Endothelial cell of umbilical vein (primary cell): ENCODE measurements around the gene SPAG16. TPM values are rescaled to one million over a fixed set of nuclear protein-coding genes. Genes with fewer than 3 reads are reported as not detected.

Source experiments
- BruUV-seq: library from RNA; stranded (reverse); fragments of 400-500 nt; replicated peaks from 2 replicates; lab custom pipeline; 2021; lab: Mats Ljungman, UMichigan
- CTCF ChIA-PET: fragments of 300-600, 350-600 bp; sonication (Branson Sonifier 250); formaldehyde crosslinking; loops from one replicate; lab custom pipeline; 2021; ENCODE audit warnings: antibody characterized with exemption, inconsistent platforms; lab: Charles Lee
- POLR2A ChIA-PET: fragments of 300-600, 350-600 bp; sonication (Branson Sonifier 250); formaldehyde crosslinking; loops from one replicate; lab custom pipeline; 2021; ENCODE audit warnings: antibody characterized with exemption, inconsistent platforms; lab: Charles Lee
- DNase-seq: peaks from one replicate; pipeline ENCODE4 v3.0.0-alpha.2; 2011; ENCODE audit warnings: low read depth, low spot score
- FAIRE-seq: peaks from 2 replicates; lab custom pipeline; 2011; peaks lifted over from hg19 to GRCh38; lab: Jason Lieb, UNC
- H2AFZ ChIP-seq: 2 replicates; pipeline ENCODE4 v1.6.0; 2012; ENCODE audit warnings: low read depth, low read length, control low read depth, inconsistent platforms
- H3K27ac ChIP-seq: 2 replicates; pipeline ENCODE4 v1.5.1; 2011; ENCODE audit warnings: low read depth, mild to moderate bottlenecking, control low read depth, low read length, moderate library complexity; ENCODE audit not compliant: insufficient read depth
- H3K27me3 ChIP-seq, 2 experiments: 2 replicates each; pipeline versions ENCODE4 v1.6.0 to v1.6.1; 2011; ENCODE audit warnings: low read length in 2 of 2, mixed read lengths in 1 of 2; ENCODE audit not compliant: control insufficient read depth in 2 of 2, insufficient read depth in 2 of 2
- H3K36me3 ChIP-seq, 2 experiments: 2 replicates in 1 of 2; 3 replicates in 1 of 2; pipeline ENCODE4 v1.5.1; 2011; ENCODE audit warnings: low read length in 2 of 2, mild to moderate bottlenecking in 1 of 2, moderate library complexity in 1 of 2; ENCODE audit not compliant: control insufficient read depth in 2 of 2, insufficient read depth in 2 of 2; ENCODE audit errors: extremely low read depth in 1 of 2
- H3K4me1 ChIP-seq: 3 replicates; pipeline ENCODE4 v1.5.1; 2011; ENCODE audit warnings: mild to moderate bottlenecking, low read length; ENCODE audit not compliant: control insufficient read depth, insufficient read depth; ENCODE audit errors: extremely low read depth
- H3K4me2 ChIP-seq: 2 replicates; pipeline ENCODE4 v1.6.1; 2011; ENCODE audit warnings: low read length, control low read depth, mixed read lengths; ENCODE audit not compliant: insufficient read depth
- H3K4me3 ChIP-seq, 3 experiments: fragments of 200-600 bp in 1 of 3; sonication (generic), shearing (Covaris generic) in 1 of 3; replicated peaks in 1 of 3; 2 replicates each; pipeline ENCODE4 v1.5.1; 2011 to 2016; ENCODE audit warnings: control low read depth in 3 of 3, low read length in 3 of 3, mild to moderate bottlenecking in 2 of 3, inconsistent platforms in 1 of 3, low read depth in 1 of 3, moderate library complexity in 1 of 3; ENCODE audit not compliant: insufficient read depth in 1 of 3
- H3K79me2 ChIP-seq: 2 replicates; pipeline ENCODE4 v1.6.0; 2012; ENCODE audit warnings: low read length, inconsistent platforms; ENCODE audit not compliant: control insufficient read depth, insufficient read depth
- H3K9ac ChIP-seq: replicated peaks from 2 replicates; pipeline ENCODE3; 2011; ENCODE audit warnings: low read length, control low read depth; ENCODE audit not compliant: insufficient read depth; ENCODE audit errors: extremely low read depth
- H3K9me1 ChIP-seq: replicated peaks from 3 replicates; pipeline ENCODE4 v1.6.0; 2011; ENCODE audit warnings: mild to moderate bottlenecking, low read length; ENCODE audit not compliant: control insufficient read depth, insufficient read depth; ENCODE audit errors: extremely low read depth
- H3K9me3 ChIP-seq: replicated peaks from 2 replicates; pipeline ENCODE4 v1.5.1; 2012; ENCODE audit warnings: low read length, inconsistent platforms; ENCODE audit not compliant: control insufficient read depth, insufficient read depth
- H4K20me1 ChIP-seq: replicated peaks from 2 replicates; pipeline ENCODE3; 2011; ENCODE audit warnings: mild to moderate bottlenecking, low read length; ENCODE audit not compliant: control insufficient read depth, insufficient read depth; ENCODE audit errors: extremely low read depth
- CTCF ChIP-seq, 2 donors: IDR thresholded peaks; 1 replicate in 1 of 2; 2 replicates in 1 of 2; pipeline ENCODE4 v1.5.1; 2011; ENCODE audit warnings: low read length in 2 of 2, mild to moderate bottlenecking in 2 of 2, moderate library complexity in 2 of 2, control low read depth in 1 of 2, inconsistent platforms in 1 of 2, low read depth in 1 of 2; ENCODE audit not compliant: insufficient read depth in 1 of 2; ENCODE audit errors: extremely low read depth in 1 of 2
- EZH2 ChIP-seq: IDR thresholded peaks from 2 replicates; pipeline ENCODE4 v1.6.1; 2012; ENCODE audit warnings: borderline replicate concordance, low read depth, mild to moderate bottlenecking, moderate library complexity, low read length, inconsistent platforms; ENCODE audit not compliant: severe bottlenecking
- FOS ChIP-seq: IDR thresholded peaks from 2 replicates; pipeline ENCODE4 v1.6.1; 2011; ENCODE audit warnings: mild to moderate bottlenecking, low read length, moderate library complexity, borderline replicate concordance; ENCODE audit not compliant: insufficient read depth
- GATA2 ChIP-seq: IDR thresholded peaks from 2 replicates; pipeline ENCODE4 v1.7.0; 2011; ENCODE audit warnings: low read depth, mild to moderate bottlenecking, moderate library complexity, mixed read lengths, low read length; ENCODE audit not compliant: insufficient read length, insufficient read depth
- JUN ChIP-seq: IDR thresholded peaks from 2 replicates; pipeline ENCODE4 v1.6.1; 2011; ENCODE audit warnings: borderline replicate concordance, low read depth; ENCODE audit not compliant: insufficient read length, insufficient read depth
- MYC ChIP-seq: IDR thresholded peaks from one replicate; pipeline ENCODE4 v1.6.1; 2011; ENCODE audit warnings: mild to moderate bottlenecking, low read depth, low read length
- POLR2A ChIP-seq: IDR thresholded peaks from 2 replicates; pipeline ENCODE4 v1.6.1; 2012; ENCODE audit warnings: low read depth, mild to moderate bottlenecking, control low read depth, low read length
- POLR2AphosphoS5 ChIP-seq: IDR thresholded peaks from 2 replicates; pipeline ENCODE4 v1.6.1; 2012; ENCODE audit warnings: low read depth, mild to moderate bottlenecking, control low read depth, low read length, moderate library complexity; ENCODE audit not compliant: insufficient read depth
- dilution Hi-C: fragments of 300-500 bp; cut with MboI; formaldehyde crosslinking; loops from one replicate; pipeline ENCODE4 v1.15.0; 2019; ENCODE audit warnings: low sequenced_read_pairs; ENCODE audit not compliant: extremely low pct_ligation_motif_present
- intact Hi-C: fragments of 100-400 bp; cut with micrococcal nuclease; formaldehyde crosslinking; loops from one replicate; pipeline ENCODE4 v1.10.0; 2022
- polyA plus RNA-seq, 4 experiments: library from polyadenylated mRNA; depleted of rRNA in 3 of 4; stranded (reverse) in 3 of 4; unstranded in 1 of 4; fragments of >200 nt; gene quantifications; 2 replicates each; pipeline versions ENCODE4 v1.2.1 to v1.2.3, GENCODE V29; 2011 to 2012; ENCODE audit warnings: missing spikeins in 1 of 4
- total RNA-seq: library from RNA; stranded (reverse); gene quantifications from 2 replicates; pipeline ENCODE4 v1.2.3, GENCODE V29; 2021
- TF ChIP-seq, protein P1 (sequence below): IDR thresholded peaks from 2 replicates; pipeline ENCODE4 v1.6.1; 2011; ENCODE audit not compliant: insufficient read depth, insufficient read length

SPAG16 gene
- total and polyA plus RNA-seq, 2 donors (not counting 3 experiments of a cell fraction or from before 2014, with no cell fraction given) = 4.0 to 7.7 TPM

DNA sequence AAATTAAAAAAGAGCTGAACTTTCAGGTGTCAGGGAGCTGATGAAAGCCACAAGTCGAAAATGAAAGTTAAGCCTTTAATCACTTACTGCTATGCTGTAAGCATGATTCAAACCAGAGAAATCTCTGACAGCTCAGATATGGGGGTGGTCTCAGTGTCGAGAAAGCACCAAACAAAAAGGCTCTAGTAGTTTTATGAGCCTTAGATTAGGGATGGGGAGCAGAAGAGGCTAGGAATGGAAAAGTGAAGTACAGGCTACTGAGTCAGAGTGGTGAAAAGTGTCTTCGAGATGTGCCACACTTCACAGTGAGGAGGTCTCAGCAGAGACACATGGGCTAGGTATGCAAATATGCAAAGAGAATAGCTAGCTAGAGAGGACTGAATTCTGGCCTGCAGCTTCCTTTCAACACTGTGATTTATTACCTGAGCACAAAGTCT, 482.2 kb downstream of the SPAG16 start:
- POLR2A ChIA-PET = no interaction called here
- Histone ChIP-seq H3K4me2 (no peak overlapping the region), H3K9ac (no peak overlapping the region), H3K79me2 (no peaks in the 10 kb centered on the region), H2AFZ (no peak overlapping the region), H3K9me3 (no peaks in the 10 kb centered on the region), H3K27ac (no peak overlapping the region), H3K27me3 (no peaks in the 10 kb centered on the region), H3K4me1 (no peaks in the 10 kb centered on the region), H4K20me1 (no peaks in the 10 kb centered on the region), H3K36me3 (no peaks in the 10 kb centered on the region), H3K9me1 (no peaks in the 10 kb centered on the region), H3K4me3 (no peak overlapping the region)
- intact Hi-C loops = no loop called here
- DNase-seq (no peak), FAIRE-seq (no peak)
- BruUV-seq = no TSS peak
- CTCF ChIA-PET = no interaction called here
- TF ChIP-seq MYC (no peak), POLR2A (no peak), POLR2AphosphoS5 (no peak), JUN (no peak), EZH2 (no peak), CTCF (IDR thresholded peaks at IDR 0.05; ENCODE audit: extremely low read depth in 1 of 2, insufficient read depth in 1 of 2, low read depth in 1 of 2, low read length in 2 of 2) (no peak), GATA2 (no peak), FOS (no peak)
- TF ChIP-seq, protein P1, sequence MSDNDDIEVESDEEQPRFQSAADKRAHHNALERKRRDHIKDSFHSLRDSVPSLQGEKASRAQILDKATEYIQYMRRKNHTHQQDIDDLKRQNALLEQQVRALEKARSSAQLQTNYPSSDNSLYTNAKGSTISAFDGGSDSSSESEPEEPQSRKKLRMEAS = no peak
- dilution Hi-C loops = no loop called here
